Thyroid gland (tissue), 4 donors: ENCODE measurements around the gene KIRREL3. TPM values are rescaled to one million over a fixed set of nuclear protein-coding genes. Genes with fewer than 3 reads are reported as not detected.

Experiments used
- DNase-seq, 2 donors: peaks; one replicate each; pipeline ENCODE4 v3.0.0-alpha.2; 2019
- H3K27ac ChIP-seq, 3 donors: fragments of 200-600 bp; sonication (generic); 1 replicate in 2 of 3; 2 replicates in 1 of 3; pipeline ENCODE4 v1.5.1; 2016 to 2019; ENCODE audit warnings: mild to moderate bottlenecking in 1 of 3, moderate library complexity in 1 of 3
- H3K27me3 ChIP-seq: fragments of 200-600 bp; sonication (generic); one replicate; pipeline ENCODE4 v1.5.1; 2019
- H3K36me3 ChIP-seq, 2 donors: fragments of 200-600 bp; sonication (generic); one replicate each; pipeline ENCODE4 v1.5.1; 2016 to 2019
- H3K4me1 ChIP-seq, 2 donors: fragments of 200-600 bp; sonication (generic); one replicate each; pipeline ENCODE4 v1.5.1; 2017 to 2019
- H3K4me3 ChIP-seq, 3 donors: fragments of 200-600 bp; sonication (generic); replicated peaks in 1 of 3; 1 replicate in 2 of 3; 2 replicates in 1 of 3; pipeline ENCODE4 v1.5.1; 2016; ENCODE audit warnings: mild to moderate bottlenecking in 1 of 3
- H3K9me3 ChIP-seq: fragments of 200-600 bp; sonication (generic); one replicate; pipeline ENCODE4 v1.5.1; 2017
- CTCF ChIP-seq, 6 experiments: fragments of 200-600 bp in 3 of 6; fragments of 450-650 bp in 3 of 6; sonication (generic) in 3 of 6; IDR thresholded peaks; one replicate each; pipeline ENCODE4 v1.5.1; 2016 to 2019; ENCODE audit warnings: antibody characterized with exemption in 6 of 6, mild to moderate bottlenecking in 2 of 6, inconsistent platforms in 1 of 6, moderate library complexity in 1 of 6
- POLR2A ChIP-seq, 2 donors: fragments of 450-650 bp; IDR thresholded peaks; one replicate each; pipeline ENCODE4 v1.6.1; 2017; ENCODE audit warnings: antibody characterized with exemption in 2 of 2, mild to moderate bottlenecking in 2 of 2, moderate library complexity in 1 of 2
- WGBS, 2 donors: methylation state at CpG; one replicate each; pipeline ENCODE4 v1.1.5; 2017; 5-methylcytosine and 5-hydroxymethylcytosine counted together
- intact Hi-C: fragments of 100-400 bp; cut with DNase I; formaldehyde crosslinking; loops from one replicate; pipeline ENCODE4 v1.15.1; 2023
- total RNA-seq, 4 donors: library from RNA; depleted of rRNA; stranded (reverse); fragments of >200 nt; gene quantifications; one replicate each; pipeline ENCODE4 v1.2.3, GENCODE V29; 2016

The KIRREL3 gene
- total RNA-seq, 4 donors from 2014 or later: 0.78 TPM; not detected in 3

- no peaks in the 10 kb centered on the region for H3K36me3 ChIP-seq
- H3K27ac ChIP-seq: no peak overlapping the region
- H3K9me3 ChIP-seq: no peaks in the 10 kb centered on the region
- no peaks in the 10 kb centered on the region for H3K27me3 ChIP-seq
- H3K4me1 ChIP-seq: no peaks in the 10 kb centered on the region
- 75 to 86% methylated on average over 9 of the region's 10 CpGs for WGBS, 2 donors
- H3K4me3 ChIP-seq: no peak overlapping the region
- DNase-seq: no peak
- intact Hi-C loops: no loop called here
- TF ChIP-seq CTCF (IDR thresholded peaks at IDR 0.05) (no peak), POLR2A (IDR thresholded peaks at IDR 0.05) (no peak)
Measured at GRCh38 chr11:126446581-126446980, 554.0 kb downstream of the KIRREL3 start.

- Histone ChIP-seq H3K9me3 (no peaks in the 10 kb centered on the region), H3K4me3 (no peak overlapping the region), H3K36me3 (no peaks in the 10 kb centered on the region), H3K27ac (no peak overlapping the region), H3K27me3 (no peaks in the 10 kb centered on the region), H3K4me1 (peaks cover 0 to 11% of the 10 kb centered on the region in 2 donors)
- WGBS, 2 donors: 75 to 85% methylated on average over 6 to 7 of the region's 7 CpGs
- intact Hi-C loops: loop anchor here (5.0 kb wide), 3 partner anchors 38 to 898 kb away; no protein-coding TSS in a partner anchor
- no peak for DNase-seq
- TF ChIP-seq CTCF (IDR thresholded peaks at IDR 0.05): no peak
Measured at GRCh38 chr11:126444072-126444471, 556.5 kb downstream of the KIRREL3 start.

DNA sequence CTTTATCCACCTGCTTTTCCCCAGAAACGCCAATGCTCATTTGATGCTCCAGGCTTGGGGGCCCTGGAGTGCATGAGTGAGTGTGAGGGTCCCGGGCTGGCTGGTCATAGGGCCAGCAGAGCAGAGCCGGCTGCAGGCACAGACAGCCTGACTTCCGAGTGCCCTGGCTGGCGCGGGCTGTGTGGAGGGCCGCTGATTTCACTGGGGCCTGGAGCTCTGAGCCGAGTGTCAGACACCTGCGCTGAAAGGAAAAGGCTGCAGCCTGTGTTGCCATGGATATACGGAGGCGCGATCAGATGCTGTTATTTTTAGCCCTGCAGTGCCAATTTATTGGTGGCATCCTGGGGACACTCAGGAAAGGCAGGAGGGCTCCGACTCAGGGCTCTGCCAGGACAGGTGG lies 557.5 kb downstream of the KIRREL3 start:
- WGBS, 2 donors: 42 to 47% methylated on average over 6 to 7 of the region's 13 CpGs
- Histone ChIP-seq H3K27me3 (no peaks in the 10 kb centered on the region), H3K36me3 (no peaks in the 10 kb centered on the region), H3K4me1 (peaks cover 0 to 11% of the 10 kb centered on the region in 2 donors), H3K27ac (no peak overlapping the region), H3K9me3 (no peaks in the 10 kb centered on the region), H3K4me3 (no peak overlapping the region)
- no peak for TF ChIP-seq POLR2A (IDR thresholded peaks at IDR 0.05)
- TF ChIP-seq CTCF (IDR thresholded peaks at IDR 0.05): no peak
- intact Hi-C loops: loop anchor here (5.0 kb wide), 3 partner anchors 39 to 899 kb away; no protein-coding TSS in a partner anchor
- no peak for DNase-seq

DNA sequence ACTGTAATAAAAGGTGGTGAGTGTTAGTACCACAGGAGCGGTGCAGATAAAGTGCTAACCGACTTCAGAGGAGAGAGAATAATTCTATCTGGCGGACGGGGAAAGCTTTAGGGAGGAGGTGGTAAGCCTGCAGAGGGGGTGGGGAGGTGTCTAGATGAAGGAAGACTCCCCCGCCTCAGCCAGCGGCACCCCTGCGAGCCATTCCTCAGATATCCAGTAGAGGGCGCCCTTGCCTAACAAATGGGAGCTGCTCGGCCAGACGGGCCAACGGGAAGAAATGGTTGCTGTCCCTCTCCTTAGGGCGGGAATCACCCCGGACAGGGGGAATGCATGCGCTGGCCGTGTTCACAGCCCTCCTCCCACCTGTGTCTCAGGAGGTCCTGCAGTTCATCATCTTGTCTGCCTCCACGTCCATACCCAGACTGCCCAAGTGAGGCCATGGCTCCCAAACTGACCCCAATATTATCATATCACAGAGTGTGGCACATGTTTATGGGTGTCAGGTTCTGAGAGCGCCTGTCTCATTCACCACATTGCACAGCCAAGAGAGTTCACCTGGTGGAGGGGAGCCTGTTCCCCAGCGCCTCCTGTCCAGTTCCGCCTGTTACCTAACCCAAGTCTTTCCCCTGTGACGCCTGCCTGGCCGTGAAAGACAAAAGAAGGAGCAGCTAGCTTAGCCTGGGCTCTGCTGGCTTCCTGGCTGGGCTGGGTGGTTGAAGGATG lies 559.6 kb downstream of the KIRREL3 start:
- WGBS, 2 donors: 17 to 23% methylated on average over 16 to 21 of the region's 21 CpGs
- intact Hi-C loops: loop anchor here (5.0 kb wide), 3 partner anchors 41 to 901 kb away; no protein-coding TSS in a partner anchor
- no peak overlapping the region for H3K4me3 ChIP-seq
- peak; percentile 70 to 74 for DNase-seq
- H3K27me3 ChIP-seq: no peaks in the 10 kb centered on the region
- peaks cover 0 to 11% of the 10 kb centered on the region in 2 donors for H3K4me1 ChIP-seq
- H3K9me3 ChIP-seq: no peaks in the 10 kb centered on the region
- no peaks in the 10 kb centered on the region for H3K36me3 ChIP-seq
- TF ChIP-seq CTCF (IDR thresholded peaks at IDR 0.05) (peak; percentile 83 to 96 (median 92)), POLR2A (IDR thresholded peaks at IDR 0.05) (no peak)
- H3K27ac ChIP-seq: no peak overlapping the region

DNA sequence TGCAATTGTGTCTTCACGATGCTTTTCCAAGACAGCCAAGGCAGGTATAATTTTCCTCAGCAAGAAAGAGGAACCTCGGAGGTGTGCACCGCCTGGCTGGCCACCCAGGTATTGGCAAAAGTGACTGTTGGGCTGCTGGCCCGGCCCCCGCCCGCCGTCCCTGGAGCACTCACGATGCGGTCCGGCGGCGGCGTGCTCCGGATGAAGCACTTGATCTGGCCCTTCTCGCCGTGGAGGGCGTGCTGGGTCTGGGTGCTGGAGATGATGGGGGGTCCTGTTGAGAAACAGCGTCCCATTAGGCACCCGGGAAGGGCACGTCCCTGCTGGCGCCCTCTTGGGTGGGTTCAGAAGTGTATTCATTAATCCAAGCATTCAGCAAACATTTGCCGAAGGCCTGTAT lies 560.3 kb downstream of the KIRREL3 start:
- H3K27me3 ChIP-seq: no peaks in the 10 kb centered on the region
- H3K27ac ChIP-seq: no peak overlapping the region
- no peak overlapping the region for H3K4me3 ChIP-seq
- peak; percentile 56 to 62 for DNase-seq
- no peaks in the 10 kb centered on the region for H3K36me3 ChIP-seq
- intact Hi-C loops: loop anchor here (5.0 kb wide), 3 partner anchors 42 to 902 kb away; no protein-coding TSS in a partner anchor
- no peak for TF ChIP-seq POLR2A (IDR thresholded peaks at IDR 0.05)
- peak in 1 of 6 experiments; percentile 15 for TF ChIP-seq CTCF (IDR thresholded peaks at IDR 0.05)
- no peaks in the 10 kb centered on the region for H3K9me3 ChIP-seq
- peaks cover 0 to 11% of the 10 kb centered on the region in 2 donors for H3K4me1 ChIP-seq
- 33 to 34% methylated on average over 19 of the region's 22 CpGs for WGBS, 2 donors
